GM21390 (cell line): ENCODE data around the gene LBHD2.
A peak's percentile ranks its signal among the peaks of the same experiment; 100 is the strongest.

ENCODE experiments used
- ATAC-seq: cut with Tn5 transposase; IDR thresholded peaks from one replicate; pipeline ENCODE4 v1.9.1; 2021; ENCODE audit not compliant: unreplicated experiment

Gene LBHD2

GRCh38 chr14:103068351-103069073 lies 15.5 kb upstream of the LBHD2 start:
- no peak for ATAC-seq

- ATAC-seq: no peak
These were observed 13.6 kb upstream of the LBHD2 start for GRCh38 chr14:103070263-103070885.

- no peak for ATAC-seq
These were observed 13.0 kb upstream of the LBHD2 start for GRCh38 chr14:103070971-103071542.

- ATAC-seq: no peak
These were observed 12.3 kb upstream of the LBHD2 start for GRCh38 chr14:103071544-103072251.

GRCh38 chr14:103072595-103073366 lies 11.2 kb upstream of the LBHD2 start:
- ATAC-seq: no peak

GRCh38 chr14:103073367-103073875 lies 10.6 kb upstream of the LBHD2 start:
- ATAC-seq: no peak

- no peak for ATAC-seq
These were observed 9.9 kb upstream of the LBHD2 start for GRCh38 chr14:103073876-103074728.

GRCh38 chr14:103074729-103075367 lies 9.2 kb upstream of the LBHD2 start:
- no peak for ATAC-seq

- ATAC-seq: peak; percentile 45
These were observed 5.6 kb upstream of the LBHD2 start for GRCh38 chr14:103078420-103078749.

GRCh38 chr14:103078860-103079587 lies 5.0 kb upstream of the LBHD2 start:
- ATAC-seq: no peak

- ATAC-seq: no peak
These were observed 2.1 kb upstream of the LBHD2 start for GRCh38 chr14:103081951-103082350.

GRCh38 chr14:103085106-103086091 lies 1.4 kb downstream of the LBHD2 start:
- ATAC-seq: no peak

GRCh38 chr14:103086771-103087342 lies 2.8 kb downstream of the LBHD2 start:
- ATAC-seq: no peak

- ATAC-seq: no peak
These were observed 3.4 kb downstream of the LBHD2 start for GRCh38 chr14:103087343-103087835.

- ATAC-seq: no peak
These were observed 4.9 kb downstream of the LBHD2 start for GRCh38 chr14:103088921-103089320.

- no peak for ATAC-seq
These were observed 5.7 kb downstream of the LBHD2 start for GRCh38 chr14:103089386-103090335.
